ENCODE results near the gene CCDC144A.
A peak's percentile ranks its signal among the peaks of the same experiment; 100 is the strongest.
"Not testable (repeated sequence)": the region's sequence is repeated elsewhere in the genome, so short reads cannot be mapped to it uniquely, and the experiment has no call there.

Gene CCDC144A

GRCh38 chr17:16689731-16690281 lies at the start of gene CCDC144A:
TSS of gene CCDC144A (plus strand) at chr17:16690241. CDS start at chr17:16690401, 160 bp downstream.
- not testable (repeated sequence) for DNase-seq

DNA sequence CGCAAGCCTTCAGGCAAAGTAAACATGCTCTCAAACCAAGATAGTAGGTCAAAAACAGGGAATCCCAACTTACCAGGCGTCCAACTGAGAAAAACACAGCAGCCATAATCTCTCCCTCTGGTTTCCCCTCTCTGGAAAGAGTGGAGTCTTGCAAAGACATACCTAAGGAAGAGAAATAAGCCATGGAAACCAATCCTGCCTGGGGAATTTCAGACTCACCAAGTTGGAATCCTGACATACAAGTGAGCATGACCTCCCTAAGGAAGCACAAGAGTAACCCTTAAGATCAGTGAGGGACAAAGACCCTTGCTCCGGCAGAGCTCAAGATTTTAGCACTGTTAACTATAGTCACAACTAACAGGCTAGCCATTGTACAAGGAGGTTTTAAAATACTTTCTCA lies 40.5 kb upstream of the CCDC144A start:
- DNase-seq = no peak

GRCh38 chr17:16652252-16652651 lies 37.8 kb upstream of the CCDC144A start:
- no peak for DNase-seq

DNA sequence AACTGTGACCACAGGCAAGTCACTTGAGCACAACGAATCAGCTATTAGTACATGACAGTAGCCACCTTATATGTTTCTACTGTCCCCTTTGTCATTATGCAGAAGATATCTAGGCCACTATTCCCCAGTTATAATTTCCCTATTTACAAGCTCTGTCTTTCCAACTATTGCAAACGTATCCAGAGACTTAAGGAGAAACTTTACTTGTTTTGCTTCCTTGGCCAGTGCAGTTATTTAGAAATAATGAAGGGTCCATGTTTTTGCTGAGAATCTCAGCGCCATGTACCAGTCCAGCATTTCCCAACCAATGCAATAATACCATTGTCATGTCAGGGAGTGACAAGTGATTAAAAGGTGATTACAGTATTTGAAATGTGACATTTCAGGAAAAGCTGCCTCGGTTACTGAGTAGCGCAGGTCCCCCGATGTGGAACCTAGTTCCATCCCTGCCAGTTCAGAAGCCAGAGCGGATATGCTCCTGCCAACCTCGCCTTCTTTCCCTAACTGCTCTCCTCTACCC lies 37.1 kb upstream of the CCDC144A start:
- DNase-seq = no peak

- DNase-seq = peak; percentile 85
Observed at GRCh38 chr17:16653367-16654041, 36.5 kb upstream of the CCDC144A start, which contains the start of gene ZNF624. TSS of gene ZNF624 (minus strand) at chr17:16653850.

DNA sequence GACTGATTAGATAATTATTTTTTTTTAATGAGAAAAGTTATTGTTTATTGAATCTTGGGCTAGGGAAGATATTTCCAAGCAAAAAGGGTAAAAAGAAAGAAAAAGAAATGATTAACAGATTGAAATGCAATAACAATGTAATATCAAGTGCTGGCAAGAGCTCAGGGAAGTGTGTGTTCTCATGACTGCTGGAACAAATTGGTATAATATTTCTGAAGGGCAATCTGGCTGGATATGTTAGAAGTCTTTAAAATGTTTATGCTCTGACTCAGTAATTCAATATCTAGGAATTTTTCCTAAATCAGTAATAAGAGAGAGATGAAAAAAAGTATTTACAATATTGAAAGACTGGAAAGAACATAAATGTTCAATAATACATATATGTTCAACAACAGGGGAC lies 28.8 kb upstream of the CCDC144A start:
- DNase-seq = no peak

- no peak for DNase-seq
Observed at GRCh38 chr17:16662936-16663335, 27.1 kb upstream of the CCDC144A start.

DNA sequence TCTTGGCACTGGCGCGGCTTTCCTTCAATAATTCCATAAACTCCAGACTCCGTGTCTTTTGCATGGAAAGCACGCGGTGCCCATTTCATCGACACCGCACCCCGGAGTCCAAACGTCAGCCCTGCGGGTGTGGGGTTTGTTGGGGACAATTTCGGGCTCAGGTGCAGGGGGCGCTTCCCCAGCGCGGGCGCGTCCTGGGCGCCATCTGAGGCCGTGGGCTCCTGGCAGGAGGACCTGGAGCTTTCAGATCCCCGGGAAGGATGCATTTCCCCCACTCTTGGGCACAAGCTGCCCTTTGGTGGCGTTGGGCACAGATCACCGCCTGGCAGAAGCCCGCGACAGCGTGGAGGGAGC lies 23.5 kb upstream of the CCDC144A start:
- not testable (repeated sequence) for DNase-seq

GRCh38 chr17:16666907-16667636 lies 23.0 kb upstream of the CCDC144A start:
- not testable (repeated sequence) for DNase-seq

DNA sequence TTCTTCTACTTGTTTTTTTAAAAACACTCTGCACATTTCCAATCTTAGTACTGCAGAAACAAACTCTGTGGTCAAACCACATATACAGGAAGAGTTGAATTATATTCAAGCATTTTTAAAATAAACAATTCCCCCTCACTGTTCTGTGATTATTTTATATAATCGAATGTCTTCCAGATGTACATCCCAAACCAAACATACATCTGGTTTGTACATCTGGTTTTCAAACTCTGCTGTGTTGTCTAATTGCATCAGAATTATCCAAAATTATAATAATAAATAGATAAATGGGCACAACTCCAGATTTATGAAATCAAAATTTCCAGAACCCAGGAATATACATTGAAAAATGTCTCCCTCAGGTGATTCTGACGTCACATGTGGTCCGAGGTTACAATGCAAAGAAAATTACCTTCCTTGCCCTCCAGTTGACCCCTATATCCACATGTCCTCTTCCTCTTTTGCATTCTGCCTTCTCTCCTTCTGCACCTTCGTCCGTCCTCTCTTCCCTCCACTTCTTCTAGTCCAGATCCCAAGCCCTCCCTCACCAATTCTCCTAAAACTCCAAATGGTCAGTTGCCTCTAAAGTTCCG lies 13.3 kb upstream of the CCDC144A start:
- DNase-seq = no peak

- not testable (repeated sequence) for DNase-seq
Observed at GRCh38 chr17:16683290-16684138, 6.5 kb upstream of the CCDC144A start.

DNA sequence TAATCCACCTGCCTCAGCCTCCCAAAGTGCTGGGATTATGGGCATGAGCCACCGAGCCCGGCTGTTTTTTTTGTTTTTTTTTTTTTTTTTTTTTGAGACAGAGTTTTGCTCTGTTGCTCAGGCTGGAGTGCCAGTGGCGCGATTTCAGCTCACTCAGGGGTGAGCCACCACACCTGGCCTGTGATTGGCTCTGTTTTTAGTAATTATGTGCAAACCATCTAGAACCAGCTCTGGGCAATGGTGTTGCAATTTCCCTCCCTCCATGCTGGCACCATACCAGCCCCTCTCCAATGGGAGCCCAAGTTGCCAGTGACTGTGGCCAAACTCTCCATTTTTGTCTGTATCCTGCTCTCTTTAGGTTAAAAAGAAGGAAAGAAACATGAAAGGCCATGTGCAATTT lies 4.0 kb upstream of the CCDC144A start:
- not testable (repeated sequence) for DNase-seq

- not testable (repeated sequence) for DNase-seq
Observed at GRCh38 chr17:16687151-16687550, 2.9 kb upstream of the CCDC144A start.

DNA sequence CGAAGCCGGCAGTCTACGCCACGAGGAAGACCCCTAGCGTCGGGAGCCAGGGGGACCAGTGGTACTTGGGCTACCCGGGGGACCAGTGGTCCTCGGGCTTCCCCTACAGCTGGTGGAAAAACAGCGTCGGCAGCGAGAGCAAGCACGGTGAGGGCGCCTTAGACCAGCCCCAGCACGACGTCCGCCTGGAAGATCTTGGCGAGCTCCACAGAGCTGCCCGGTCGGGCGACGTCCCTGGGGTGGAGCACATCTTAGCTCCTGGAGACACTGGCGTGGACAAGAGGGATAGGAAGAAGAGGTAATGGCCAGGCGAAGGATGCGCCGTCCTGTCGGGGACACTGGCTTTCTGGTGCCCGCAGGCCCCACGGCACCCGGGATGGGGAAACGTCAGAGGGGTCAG lies 406 bp downstream of the CCDC144A start:
- DNase-seq = not testable (repeated sequence)

DNA sequence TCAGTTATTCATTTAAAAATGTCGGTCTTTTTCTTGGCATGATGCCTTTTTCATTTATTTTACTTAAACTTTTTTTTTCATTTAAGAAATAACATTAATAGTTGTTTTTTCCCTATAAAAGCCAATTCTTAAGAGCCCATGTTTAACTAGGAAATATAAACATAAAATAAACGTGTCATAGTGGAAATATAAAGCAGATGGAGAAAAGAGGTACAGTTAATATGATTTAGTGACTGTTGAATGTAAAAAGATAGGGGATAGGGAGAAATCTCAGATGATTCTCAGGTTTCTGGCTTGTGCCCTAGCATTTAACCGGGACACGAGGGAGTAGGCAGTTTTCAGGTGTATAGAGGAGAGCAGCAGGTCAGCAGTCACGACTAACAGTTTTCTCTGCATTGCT lies 7.6 kb downstream of the CCDC144A start:
- not testable (repeated sequence) for DNase-seq

GRCh38 chr17:16745492-16746203 lies 55.6 kb downstream of the CCDC144A start:
- not testable (repeated sequence) for DNase-seq

DNA sequence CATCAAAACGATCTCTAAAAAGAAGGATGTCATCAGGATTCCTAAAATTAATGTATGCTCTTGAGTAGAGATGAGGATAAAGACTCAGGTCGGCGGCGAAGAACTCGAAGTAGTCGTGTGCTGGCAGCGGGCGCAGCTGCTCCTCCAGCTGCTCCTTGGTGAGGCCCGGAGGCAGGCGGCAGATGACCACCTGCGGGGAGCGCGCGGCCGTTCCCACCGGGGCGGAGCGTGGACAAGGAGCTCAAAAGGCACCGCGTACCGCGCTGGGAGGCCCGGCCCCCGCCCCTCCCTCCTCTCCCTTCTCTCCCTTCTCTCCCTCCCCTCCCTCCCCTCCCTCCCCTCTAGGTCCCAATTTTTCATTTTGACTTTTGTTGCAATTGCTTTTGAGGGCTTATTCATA lies 56.5 kb downstream of the CCDC144A start:
- not testable (repeated sequence) for DNase-seq

DNA sequence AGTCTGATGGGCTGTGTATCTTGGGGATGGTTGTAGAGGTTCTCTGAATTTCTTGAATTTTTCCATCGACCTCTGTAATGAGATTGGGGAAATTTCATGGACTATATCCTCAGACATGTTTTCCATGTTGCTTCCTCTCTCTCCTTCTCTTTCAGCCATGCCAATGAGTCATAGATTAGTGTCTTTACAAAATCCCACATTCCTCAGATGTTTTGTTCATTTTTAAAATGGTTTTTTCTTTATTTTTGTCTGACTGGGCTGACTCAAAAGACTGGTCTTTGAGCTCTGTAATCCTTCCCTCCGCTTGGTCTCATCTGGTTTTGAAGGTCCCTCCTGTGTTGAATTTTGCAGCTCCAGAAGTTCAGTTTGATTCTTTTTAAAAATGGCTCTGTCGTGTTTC lies 60.5 kb downstream of the CCDC144A start:
- DNase-seq = not testable (repeated sequence)

DNA sequence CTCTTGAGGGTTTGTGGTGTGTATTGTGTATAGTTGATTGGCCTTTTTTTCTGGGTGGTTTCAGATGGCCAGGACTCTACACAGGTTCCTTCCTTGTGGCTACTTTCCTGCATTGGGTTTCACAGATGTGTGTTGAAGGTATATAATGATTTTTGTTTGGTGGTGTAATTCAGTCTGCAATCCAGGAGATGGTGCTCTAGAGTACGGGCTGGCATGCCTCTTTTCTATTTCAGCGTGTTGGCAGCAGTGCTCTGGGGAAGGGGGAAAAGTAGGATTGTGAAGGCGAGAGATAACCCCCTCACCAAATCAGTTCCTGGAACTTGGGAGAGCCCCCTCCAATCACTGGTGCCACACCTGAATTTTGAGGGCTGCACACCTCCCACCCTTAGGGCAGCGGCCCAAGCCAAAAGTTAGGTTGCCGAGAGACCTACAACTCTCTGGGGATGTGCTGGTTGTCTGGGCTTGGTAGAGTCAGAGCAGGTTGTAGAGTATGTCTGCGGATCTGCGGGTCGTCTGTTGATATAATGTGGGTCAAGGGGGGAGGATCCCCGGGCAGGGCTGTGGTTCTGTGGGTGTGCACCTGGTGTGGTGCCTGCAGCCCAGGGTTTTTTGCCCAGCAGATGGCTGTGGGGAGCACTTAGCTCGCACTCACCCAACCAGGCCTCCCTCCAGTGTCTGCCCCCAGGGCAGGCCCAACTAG lies 61.3 kb downstream of the CCDC144A start:
- not testable (repeated sequence) for DNase-seq

GRCh38 chr17:16751924-16752287 lies 61.9 kb downstream of the CCDC144A start:
- DNase-seq = not testable (repeated sequence)

DNA sequence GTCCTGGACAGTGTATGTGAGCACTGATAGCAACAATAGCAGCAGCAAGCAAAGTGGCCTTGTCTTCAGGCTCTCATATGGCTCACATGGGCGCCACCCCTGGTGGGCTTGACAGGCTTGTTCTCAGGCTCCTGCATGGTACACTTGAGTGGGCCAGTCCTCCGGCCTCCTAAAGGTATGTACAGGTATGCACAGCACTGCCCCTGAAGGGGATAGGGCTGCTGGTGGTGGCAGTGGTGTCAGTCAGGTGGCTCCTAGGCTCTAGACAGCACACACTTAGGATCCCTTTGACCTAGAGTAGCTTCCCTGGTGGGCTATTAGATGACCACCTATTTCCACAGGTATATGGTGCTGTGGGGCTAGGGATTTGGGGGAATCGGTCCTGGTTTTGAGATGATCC lies 67.5 kb downstream of the CCDC144A start:
- DNase-seq = not testable (repeated sequence)

All from amniotic stem cell (primary cell).